ENCODE data around the gene HMBS. TPM values are rescaled to one million over a fixed set of nuclear protein-coding genes. Genes with fewer than 3 reads are reported as not detected.

The HMBS gene
- total and polyA plus RNA-seq, 2 of the 8 experiments (the other 6 are each of a cell fraction or from before 2014, with no cell fraction given), result 69.3 to 109 TPM

DNA sequence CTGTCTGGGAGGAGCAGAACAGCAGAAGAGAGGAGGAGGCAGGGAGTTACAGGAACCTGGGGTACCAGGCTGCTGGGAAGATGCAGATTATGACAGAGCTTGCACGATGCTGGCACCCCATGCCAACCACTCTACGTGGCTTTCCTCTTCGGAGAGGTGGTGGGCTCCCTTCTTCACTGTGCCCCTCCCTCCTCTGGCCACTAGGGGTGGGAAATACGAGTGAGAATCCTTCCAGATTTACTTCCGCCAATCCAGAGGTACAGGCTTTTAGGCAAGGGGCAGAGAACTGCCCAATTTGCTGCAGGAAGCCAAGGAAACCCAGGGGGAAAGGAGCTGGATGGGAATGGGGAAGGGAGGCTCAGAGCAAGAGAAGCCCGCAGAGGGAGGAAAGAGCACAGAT is 40.0 kb upstream of the HMBS start (continued):
- TF ChIP-seq TAF1 (IDR thresholded peaks at IDR 0.05; ENCODE audit: low read depth, low read length), result no peak
- TF ChIP-seq, protein P1, sequence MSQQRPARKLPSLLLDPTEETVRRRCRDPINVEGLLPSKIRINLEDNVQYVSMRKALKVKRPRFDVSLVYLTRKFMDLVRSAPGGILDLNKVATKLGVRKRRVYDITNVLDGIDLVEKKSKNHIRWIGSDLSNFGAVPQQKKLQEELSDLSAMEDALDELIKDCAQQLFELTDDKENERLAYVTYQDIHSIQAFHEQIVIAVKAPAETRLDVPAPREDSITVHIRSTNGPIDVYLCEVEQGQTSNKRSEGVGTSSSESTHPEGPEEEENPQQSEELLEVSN (IDR thresholded peaks at IDR 0.05), result no peak
